Peyer's patch (tissue), 4 donors: ENCODE results near the gene AP1M1.

Experiments used
- POLR2A ChIP-seq, 2 donors: fragments of 450-650 bp; IDR thresholded peaks; one replicate each; pipeline ENCODE4 v1.5.1; 2017; ENCODE audit warnings: antibody characterized with exemption in 2 of 2, mild to moderate bottlenecking in 2 of 2, moderate library complexity in 2 of 2
- TF ChIP-seq, protein P1 (sequence below), 6 experiments: fragments of 450-650 bp in 4 of 6; fragments of 200-600 bp in 2 of 6; sonication (generic) in 1 of 6; IDR thresholded peaks; one replicate each; pipeline ENCODE4 v1.5.1; 2017 to 2019; ENCODE audit warnings: antibody characterized with exemption in 6 of 6, mild to moderate bottlenecking in 3 of 6, moderate library complexity in 1 of 6

DNA sequence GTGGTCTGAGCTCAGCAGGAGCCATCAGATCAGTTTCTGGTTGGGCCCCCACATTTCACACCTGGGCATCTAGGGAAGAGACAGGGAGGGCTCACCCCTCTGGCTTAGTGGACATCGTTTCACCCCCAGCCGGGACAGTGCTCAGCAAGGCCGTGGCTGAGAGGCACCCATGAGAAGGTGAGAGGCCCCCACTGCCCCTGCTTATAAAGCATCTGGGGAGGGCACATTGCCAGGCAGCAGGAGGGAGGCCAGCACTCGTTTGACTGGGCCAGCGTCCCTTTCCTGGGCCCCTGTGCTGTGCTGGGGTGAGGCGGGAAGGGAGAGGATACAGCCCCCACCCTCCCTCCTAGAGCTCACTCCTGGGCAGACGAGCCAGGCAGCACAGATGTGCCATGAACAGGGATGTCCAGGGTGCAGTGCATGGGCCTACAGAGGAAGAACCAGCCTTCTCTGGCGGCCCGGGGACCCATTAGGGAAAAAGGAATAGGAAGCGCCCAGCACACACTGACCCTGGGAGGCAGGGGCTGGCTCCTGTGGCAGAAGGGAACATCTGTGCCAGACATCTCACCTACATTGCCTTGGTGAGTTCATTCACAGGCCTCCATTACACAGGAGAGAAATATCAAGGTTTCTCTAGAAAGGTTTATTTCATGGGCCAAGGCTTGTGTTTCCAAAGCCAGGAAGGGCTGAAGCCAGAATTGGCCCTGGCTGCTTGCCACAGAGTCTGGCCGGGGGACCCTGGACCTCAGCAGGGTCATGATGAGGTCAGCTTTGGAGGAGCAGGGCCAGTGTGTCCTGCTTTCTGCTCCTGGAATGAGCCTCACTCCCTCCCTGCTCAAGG lies 7.7 kb downstream of the AP1M1 start:
- TF ChIP-seq, protein P1, sequence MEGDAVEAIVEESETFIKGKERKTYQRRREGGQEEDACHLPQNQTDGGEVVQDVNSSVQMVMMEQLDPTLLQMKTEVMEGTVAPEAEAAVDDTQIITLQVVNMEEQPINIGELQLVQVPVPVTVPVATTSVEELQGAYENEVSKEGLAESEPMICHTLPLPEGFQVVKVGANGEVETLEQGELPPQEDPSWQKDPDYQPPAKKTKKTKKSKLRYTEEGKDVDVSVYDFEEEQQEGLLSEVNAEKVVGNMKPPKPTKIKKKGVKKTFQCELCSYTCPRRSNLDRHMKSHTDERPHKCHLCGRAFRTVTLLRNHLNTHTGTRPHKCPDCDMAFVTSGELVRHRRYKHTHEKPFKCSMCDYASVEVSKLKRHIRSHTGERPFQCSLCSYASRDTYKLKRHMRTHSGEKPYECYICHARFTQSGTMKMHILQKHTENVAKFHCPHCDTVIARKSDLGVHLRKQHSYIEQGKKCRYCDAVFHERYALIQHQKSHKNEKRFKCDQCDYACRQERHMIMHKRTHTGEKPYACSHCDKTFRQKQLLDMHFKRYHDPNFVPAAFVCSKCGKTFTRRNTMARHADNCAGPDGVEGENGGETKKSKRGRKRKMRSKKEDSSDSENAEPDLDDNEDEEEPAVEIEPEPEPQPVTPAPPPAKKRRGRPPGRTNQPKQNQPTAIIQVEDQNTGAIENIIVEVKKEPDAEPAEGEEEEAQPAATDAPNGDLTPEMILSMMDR (IDR thresholded peaks at IDR 0.05) = no peak
- TF ChIP-seq POLR2A (IDR thresholded peaks at IDR 0.05) = no peak
